Hypothalamus (tissue), 51 donors: ENCODE measurements around the gene SCYL1.

Experiments
- DNase-seq, 51 donors: peaks; one replicate each; lab custom pipeline; 2025; lab: John Stamatoyannopoulos, UW

Gene SCYL1

DNA sequence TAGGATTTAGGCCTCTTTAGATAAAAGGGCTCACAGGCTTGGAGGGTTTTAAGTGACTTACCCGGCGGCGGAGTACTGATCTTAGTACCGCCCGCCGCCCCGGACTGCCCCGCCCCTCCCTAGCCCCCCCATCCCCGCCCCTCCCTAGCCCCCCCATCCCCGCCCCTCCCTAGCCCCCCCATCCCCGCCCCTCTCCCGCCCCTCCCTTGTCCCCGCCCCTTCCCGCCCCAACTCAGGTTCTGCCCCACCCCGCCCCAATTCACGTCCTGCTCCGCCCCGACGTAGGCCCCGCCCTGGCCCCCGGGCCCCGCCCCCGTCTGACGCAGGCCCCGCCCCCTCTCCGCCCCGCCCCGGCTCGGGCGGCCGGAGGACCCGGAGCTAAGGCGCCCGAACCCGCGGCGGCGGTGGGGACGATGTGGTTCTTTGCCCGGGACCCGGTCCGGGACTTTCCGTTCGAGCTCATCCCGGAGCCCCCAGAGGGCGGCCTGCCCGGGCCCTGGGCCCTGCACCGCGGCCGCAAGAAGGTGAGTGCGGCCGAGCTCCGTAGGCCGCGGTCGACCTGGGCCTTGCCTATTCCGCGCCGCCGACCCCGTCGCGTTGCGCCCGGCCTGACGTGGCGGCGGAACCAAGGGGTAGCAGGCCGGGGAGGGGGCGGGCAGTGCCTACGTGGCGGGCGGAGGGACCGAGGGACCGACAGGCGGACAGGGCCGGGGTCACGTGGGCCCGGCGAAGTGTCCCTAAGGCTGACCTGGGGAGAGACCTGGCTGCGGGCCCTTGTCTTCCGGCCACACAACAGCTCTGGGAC is at the start of gene SCYL1:
Gene SCYL1 (plus strand): TSS at position 343 of the 805 bp plus-strand sequence. CDS start 71 bp downstream, at position 414.
- DNase-seq: peak in 49 of 51 donors; percentile 27 to 95 (median 77)

DNA sequence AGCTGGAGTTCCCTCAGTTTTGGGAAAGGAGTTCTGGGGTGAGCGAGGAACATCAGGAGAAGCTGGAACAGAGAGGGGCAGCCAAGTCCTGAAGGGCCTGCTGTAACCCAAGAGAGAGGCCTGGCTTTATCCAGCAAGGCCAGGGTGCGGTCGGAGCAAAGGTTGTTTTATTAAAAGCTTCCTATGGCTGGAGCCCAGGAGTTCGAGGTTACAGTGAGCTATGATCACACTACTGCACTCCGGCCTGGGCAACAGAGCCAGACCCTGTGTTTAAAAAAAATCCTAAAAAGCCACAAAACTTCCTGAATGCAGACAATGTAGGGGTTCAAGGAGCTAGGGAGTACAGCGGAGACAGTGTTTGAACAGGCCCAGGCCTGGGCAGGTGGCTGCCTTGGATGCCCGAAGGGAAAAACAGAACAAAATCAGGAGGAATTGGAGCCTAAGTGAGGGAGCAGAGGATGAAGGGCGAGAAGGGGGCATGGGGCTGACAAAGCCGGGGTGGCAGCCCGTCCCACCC is 48.2 kb upstream of the SCYL1 start:
- DNase-seq: no peak

DNA sequence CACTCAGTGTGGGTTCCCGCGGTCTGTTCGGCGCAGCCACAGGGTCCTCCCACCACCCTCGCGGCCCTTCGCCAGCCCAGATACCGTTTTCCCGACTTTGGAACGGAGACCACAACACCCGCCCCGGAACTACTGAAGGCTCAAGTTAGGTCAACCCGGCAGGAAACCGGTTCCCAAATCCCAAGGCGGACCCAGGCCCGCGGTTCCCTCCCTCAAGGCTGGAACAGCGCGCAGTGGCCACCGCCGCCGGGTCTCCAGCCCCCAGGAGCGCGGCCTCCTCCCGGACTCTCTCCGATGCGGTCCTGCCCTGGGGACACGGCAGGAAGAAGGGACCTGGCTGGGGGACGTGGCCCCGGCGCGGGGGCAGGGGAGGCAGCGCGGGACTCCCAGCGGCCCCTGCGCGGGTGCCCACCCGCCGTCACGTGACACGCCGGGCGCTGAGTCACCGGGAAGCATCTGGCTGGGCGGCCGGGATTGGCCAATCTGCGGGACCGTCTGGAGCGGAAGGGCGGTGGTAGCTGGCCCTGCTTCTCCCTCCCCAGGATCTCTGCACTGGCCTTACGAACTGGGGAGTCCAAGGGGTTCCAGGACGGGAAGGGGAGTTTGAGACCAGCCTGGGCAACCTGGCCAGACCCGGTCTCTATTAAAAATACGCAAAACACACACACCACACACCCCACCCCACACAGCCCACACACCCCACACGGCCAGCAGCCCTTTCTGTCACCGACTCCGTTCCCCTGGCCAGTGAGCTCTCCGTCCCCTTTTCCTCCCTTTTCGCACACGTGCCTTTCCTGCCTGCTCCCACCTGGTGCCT is 47.5 kb upstream of the SCYL1 start:
- peak; percentile 75 to 98 (median 94) for DNase-seq

DNA sequence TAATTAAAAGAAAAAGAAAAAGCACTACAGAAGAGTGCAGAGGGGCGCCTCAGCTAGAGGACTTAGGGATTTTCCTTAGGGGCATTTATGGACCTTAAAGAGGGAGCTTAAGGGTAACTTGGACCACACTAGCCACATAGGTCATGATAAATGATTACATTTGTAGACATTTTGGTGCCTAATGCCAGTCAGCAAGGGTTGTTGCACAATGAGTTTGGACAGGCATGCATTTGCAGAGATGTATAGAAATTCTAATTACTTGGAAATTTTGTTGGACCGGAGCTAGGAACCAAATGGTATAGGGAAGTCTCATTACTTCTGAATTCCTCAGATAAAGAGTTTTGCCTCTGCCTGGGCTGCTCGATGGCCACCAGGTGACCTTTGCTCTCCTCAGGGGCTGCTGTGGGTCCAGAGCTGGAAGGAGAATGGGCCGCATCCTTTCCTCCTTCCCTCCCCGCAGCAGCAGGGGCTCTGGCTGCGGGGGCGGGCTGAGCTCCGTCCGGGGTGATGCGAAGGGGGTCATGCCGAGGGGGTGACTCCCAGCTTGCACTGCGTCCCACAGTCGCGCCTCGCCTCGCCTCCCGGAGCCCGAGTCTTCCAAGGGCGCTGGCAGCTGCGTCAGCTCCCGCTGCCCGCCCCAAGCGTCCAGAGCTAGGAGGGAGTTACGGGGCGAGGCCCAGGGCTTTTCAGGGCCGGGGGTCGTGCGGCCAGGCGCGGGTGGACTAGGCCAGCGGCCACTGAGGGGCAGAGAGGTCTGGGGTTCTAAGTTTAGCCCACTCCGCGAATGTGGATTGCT is 46.3 kb upstream of the SCYL1 start:
- DNase-seq: peak in 29 of 51 donors; percentile 21 to 70 (median 49)

GRCh38 chr11:65479184-65480145 is 45.4 kb upstream of the SCYL1 start:
- peak in 24 of 51 donors; percentile 25 to 75 (median 48) for DNase-seq

- no peak for DNase-seq
Measured at GRCh38 chr11:65482306-65482850, 42.5 kb upstream of the SCYL1 start.

DNA sequence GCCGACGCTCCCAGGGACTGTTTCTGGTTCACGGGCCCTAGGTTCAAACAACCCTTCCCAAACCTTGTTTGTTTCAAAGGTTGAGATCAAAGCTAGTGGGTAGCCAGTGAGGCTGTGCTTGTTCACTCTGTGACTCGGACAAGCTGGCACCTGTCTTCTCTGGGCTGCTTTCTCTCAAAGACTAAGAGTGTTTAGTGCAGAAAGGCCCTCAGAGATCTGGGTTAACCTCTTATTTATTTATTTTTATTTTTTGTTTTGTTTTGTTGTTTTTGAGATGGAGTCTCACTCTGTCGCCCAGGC is 39.0 kb upstream of the SCYL1 start:
- peak in 1 of 51 donors; percentile 35 for DNase-seq

GRCh38 chr11:65486570-65487466 is 38.1 kb upstream of the SCYL1 start:
- DNase-seq: peak in 2 of 51 donors; percentile 63 to 81

- peak; percentile 72 to 100 (median 99) for DNase-seq
Measured at GRCh38 chr11:65487467-65488272, 37.2 kb upstream of the SCYL1 start.

DNA sequence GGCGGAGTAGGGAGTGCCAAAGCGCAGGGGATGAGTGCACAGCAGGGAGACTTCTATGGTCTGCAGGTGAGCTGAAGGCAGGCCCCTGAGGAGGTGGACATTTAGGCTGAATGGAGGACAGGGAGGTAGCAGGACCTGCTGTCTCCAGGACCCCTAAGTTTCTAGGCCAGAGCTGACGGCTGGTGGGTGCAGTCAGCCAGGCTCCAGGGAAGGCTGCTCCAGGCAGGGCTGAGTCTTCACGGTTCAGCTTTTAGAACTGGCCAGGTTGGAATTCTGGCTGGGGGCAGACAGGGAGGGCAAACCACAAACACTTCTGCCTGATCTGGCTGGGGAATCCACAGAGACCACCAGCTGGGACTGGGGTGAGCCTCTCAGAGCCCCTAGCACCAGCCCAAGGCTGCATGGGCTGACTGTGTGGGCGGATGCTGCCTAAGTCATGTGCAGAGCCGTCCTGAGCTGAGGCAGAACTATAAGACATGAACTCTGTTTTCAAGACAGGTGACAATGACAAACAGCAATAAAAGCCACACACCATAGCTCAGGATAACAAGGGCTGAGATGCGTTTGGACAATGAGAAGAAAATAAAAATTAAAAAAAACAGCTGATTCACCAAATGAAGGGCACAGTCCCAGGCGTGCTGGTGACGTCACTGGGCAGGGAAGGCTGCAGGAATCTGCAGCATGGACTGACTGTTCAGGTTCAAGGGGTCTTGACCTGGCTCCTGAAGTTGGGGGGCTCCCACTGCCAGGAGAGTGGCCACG is 36.4 kb upstream of the SCYL1 start:
- DNase-seq: peak in 16 of 51 donors; percentile 26 to 76 (median 54)

- DNase-seq: peak in 13 of 51 donors; percentile 32 to 70 (median 49)
Measured at GRCh38 chr11:65489035-65489705, 35.7 kb upstream of the SCYL1 start.

GRCh38 chr11:65489706-65490320 is 35.1 kb upstream of the SCYL1 start:
- peak in 5 of 51 donors; percentile 25 to 61 (median 38) for DNase-seq

- DNase-seq: peak in 1 of 51 donors; percentile 19
Measured at GRCh38 chr11:65491163-65491465, 33.8 kb upstream of the SCYL1 start.

DNA sequence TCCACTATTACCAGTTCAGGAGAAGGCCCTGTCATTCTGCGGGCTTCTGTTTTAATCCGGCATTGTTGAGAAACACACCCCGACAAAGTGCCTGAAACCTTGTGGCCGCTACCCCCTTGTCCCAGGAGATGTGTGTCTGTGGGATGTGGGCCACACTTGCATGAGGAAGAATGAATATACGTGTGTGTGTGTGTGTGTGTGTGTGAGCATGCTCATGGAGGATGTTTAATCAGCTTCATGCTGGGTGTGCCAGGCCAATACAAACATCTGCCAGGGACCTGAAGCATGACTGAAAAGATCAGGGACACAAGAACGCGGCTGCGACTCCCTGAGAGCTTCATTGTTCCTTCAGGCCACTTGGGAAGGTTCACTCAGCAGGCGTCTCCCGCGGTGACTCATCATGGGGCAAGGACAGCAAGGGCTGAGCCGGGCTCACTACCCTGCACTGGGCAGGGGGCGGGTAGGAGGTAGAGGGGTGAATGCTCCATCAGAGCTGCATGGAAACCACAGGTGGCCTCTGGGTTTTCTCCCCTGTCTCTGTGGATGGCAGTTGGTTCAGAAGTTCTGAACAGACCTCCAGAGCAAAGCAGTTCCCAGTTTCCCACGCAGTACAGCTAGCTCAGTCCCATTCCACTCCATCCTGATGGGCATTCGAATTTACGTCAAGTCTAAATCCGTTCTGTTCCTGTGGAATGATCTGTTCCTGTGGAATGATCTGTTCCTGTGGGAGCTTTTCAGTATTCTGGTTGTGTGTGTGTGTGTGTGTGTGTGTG is 33.1 kb upstream of the SCYL1 start:
- peak in 35 of 51 donors; percentile 23 to 86 (median 62) for DNase-seq

GRCh38 chr11:65492387-65492636 is 32.6 kb upstream of the SCYL1 start:
- peak in 1 of 51 donors; percentile 65 for DNase-seq
